Keratinocyte (primary cell): ENCODE results near the gene SRRM5. TPM values are rescaled to one million over a fixed set of nuclear protein-coding genes. Genes with fewer than 3 reads are reported as not detected.

Experiments used
- DNase-seq: peaks from one replicate; pipeline ENCODE4 v3.0.0-alpha.2; 2011; ENCODE audit warnings: low read depth, missing footprints, low spot score
- FAIRE-seq: peaks from 2 replicates; lab custom pipeline; 2011; peaks lifted over from hg19 to GRCh38; lab: Jason Lieb, UNC
- H2AFZ ChIP-seq: 2 replicates; pipeline ENCODE4 v1.6.0; 2012; ENCODE audit warnings: low read length, control low read depth, inconsistent platforms; ENCODE audit not compliant: control insufficient read depth
- H3K27ac ChIP-seq: 2 replicates; pipeline ENCODE4 v1.5.1; 2011; ENCODE audit warnings: low read length; ENCODE audit not compliant: control insufficient read depth, insufficient read depth
- H3K27me3 ChIP-seq: 3 replicates; pipeline ENCODE4 v1.6.0; 2011; ENCODE audit warnings: low read length; ENCODE audit not compliant: control insufficient read depth, insufficient read depth; ENCODE audit errors: extremely low read depth
- H3K36me3 ChIP-seq, 2 experiments: 2 replicates in 1 of 2; 3 replicates in 1 of 2; pipeline ENCODE4 v1.5.1; 2011; ENCODE audit warnings: low read length in 2 of 2, mild to moderate bottlenecking in 1 of 2; ENCODE audit not compliant: control insufficient read depth in 2 of 2, insufficient read depth in 2 of 2; ENCODE audit errors: extremely low read depth in 1 of 2
- H3K4me1 ChIP-seq: 3 replicates; pipeline ENCODE4 v1.5.1; 2011; ENCODE audit warnings: low read length; ENCODE audit not compliant: control insufficient read depth, insufficient read depth; ENCODE audit errors: extremely low read depth
- H3K4me2 ChIP-seq: 3 replicates; pipeline ENCODE4 v1.6.0; 2011; ENCODE audit warnings: low read depth, low read length; ENCODE audit not compliant: control insufficient read depth, insufficient read depth; ENCODE audit errors: extremely low read depth
- H3K4me3 ChIP-seq, 3 experiments: fragments of 200-600 bp in 1 of 3; sonication (generic) in 1 of 3; 2 replicates in 2 of 3; 3 replicates in 1 of 3; pipeline ENCODE4 v1.5.1; 2011 to 2016; ENCODE audit warnings: low read length in 3 of 3, mild to moderate bottlenecking in 3 of 3, control low read depth in 2 of 3, inconsistent platforms in 1 of 3, low read depth in 1 of 3, mixed read lengths in 1 of 3, mixed run types in 1 of 3, moderate library complexity in 1 of 3; ENCODE audit not compliant: control insufficient read depth in 2 of 3, insufficient read depth in 2 of 3; ENCODE audit errors: extremely low read depth in 1 of 3
- H3K79me2 ChIP-seq: 2 replicates; pipeline ENCODE4 v1.6.0; 2012; ENCODE audit warnings: low read length; ENCODE audit not compliant: control insufficient read depth, insufficient read depth
- H3K9ac ChIP-seq: 3 replicates; pipeline ENCODE4 v1.6.0; 2011; ENCODE audit warnings: low read length; ENCODE audit not compliant: control insufficient read depth, insufficient read depth; ENCODE audit errors: extremely low read depth
- H3K9me1 ChIP-seq: 3 replicates; pipeline ENCODE4 v1.6.0; 2011; ENCODE audit warnings: low read length; ENCODE audit not compliant: control insufficient read depth, insufficient read depth; ENCODE audit errors: extremely low read depth
- H3K9me3 ChIP-seq: 2 replicates; pipeline ENCODE4 v1.5.1; 2012; ENCODE audit warnings: low read depth, low read length; ENCODE audit not compliant: control insufficient read depth
- H4K20me1 ChIP-seq: 3 replicates; pipeline ENCODE4 v1.6.0; 2011; ENCODE audit warnings: low read length; ENCODE audit not compliant: control insufficient read depth, insufficient read depth; ENCODE audit errors: extremely low read depth
- CTCF ChIP-seq, 3 experiments: IDR thresholded peaks in 1 of 3; conservative IDR thresholded peaks in 1 of 3; optimal IDR thresholded peaks in 1 of 3; 2 replicates in 2 of 3; 3 replicates in 1 of 3; pipeline versions ENCODE3 to v1.5.1; 2011; ENCODE audit warnings: low read length in 3 of 3, mild to moderate bottlenecking in 3 of 3, moderate library complexity in 2 of 3, control low read depth in 1 of 3, inconsistent platforms in 1 of 3; ENCODE audit not compliant: insufficient read depth in 2 of 3; ENCODE audit errors: extremely low read depth in 1 of 3
- EZH2 ChIP-seq: IDR thresholded peaks from one replicate; pipeline ENCODE4 v1.6.1; 2012; ENCODE audit warnings: inconsistent platforms, mild to moderate bottlenecking, low read length, moderate library complexity
- dilution Hi-C: fragments of 300-500 bp; cut with MboI; formaldehyde crosslinking; loops from one replicate; pipeline ENCODE4 v1.7.0; 2020; ENCODE audit warnings: low sequenced_read_pairs; ENCODE audit not compliant: extremely low pct_ligation_motif_present
- polyA plus RNA-seq, 5 experiments: library from polyadenylated mRNA; depleted of rRNA in 3 of 5; stranded (reverse) in 3 of 5; stranded (forward) in 1 of 5; unstranded in 1 of 5; fragments of >200 nt; gene quantifications; 1 replicate in 1 of 5; 2 replicates in 3 of 5; 3 replicates in 1 of 5; pipeline versions ENCODE4 v1.2.1 to v1.2.3, GENCODE V29; 2011 to 2012; ENCODE audit warnings: missing spikeins in 2 of 5, low read depth in 1 of 5, low replicate concordance in 1 of 5

SRRM5 gene
- polyA plus RNA-seq, 1 donor (not counting 4 experiments of a cell fraction or from before 2014, with no cell fraction given): 0.03 TPM

- FAIRE-seq (no peak), DNase-seq (no peak)
- no peaks in the 10 kb centered on the region for H3K27me3 ChIP-seq
- peaks cover 20% of the 10 kb centered on the region for H3K79me2 ChIP-seq
- H3K4me1 ChIP-seq: peaks cover 27% of the 10 kb centered on the region
- TF ChIP-seq CTCF (optimal IDR thresholded peaks at IDR 0.05 in 1 of 3, IDR thresholded peaks at IDR 0.05 in 1 of 3, conservative IDR thresholded peaks at IDR 0.05 in 1 of 3; ENCODE audit: extremely low read depth in 1 of 3, insufficient read depth in 2 of 3, low read length in 3 of 3): no peak
- TF ChIP-seq EZH2: no peak
- dilution Hi-C loops: no loop called here
- peak overlapping the region; percentile 25 for H2AFZ ChIP-seq
- H3K27ac ChIP-seq: peak overlapping the region; percentile 70
- peak overlapping the region; percentile 90 for H3K9ac ChIP-seq
- no peaks in the 10 kb centered on the region for H3K9me1 ChIP-seq
- peak overlapping the region; percentile 94 for H3K4me2 ChIP-seq
- no peaks in the 10 kb centered on the region for H3K9me3 ChIP-seq
- peak overlapping the region; percentile 71 to 83 (median 79) for H3K4me3 ChIP-seq
- peaks cover 0 to 4% of the 10 kb centered on the region in 2 experiments for H3K36me3 ChIP-seq
- H4K20me1 ChIP-seq: no peaks in the 10 kb centered on the region
Measured at GRCh38 chr19:43574424-43575155, 37.3 kb upstream of the SRRM5 start.

GRCh38 chr19:43575156-43575950 is 36.5 kb upstream of the SRRM5 start, which contains the start of the genes PINLYP and XRCC1:
TSS of gene PINLYP (plus strand) at chr19:43575801. CDS start at chr19:43577192, 1,391 bp downstream.
TSS of gene XRCC1 (minus strand) at chr19:43575527. CDS start at chr19:43575458, 69 bp downstream.
- peak within 1 kb of the TSS; percentile 98 for H3K4me2 ChIP-seq
- peak within 1 kb of the TSS; percentile 92 for H2AFZ ChIP-seq
- FAIRE-seq (peak; percentile 83), DNase-seq (peak; percentile 86)
- H3K4me3 ChIP-seq: peak within 1 kb of the TSS; percentile 71 to 83 (median 79)
- no peak for TF ChIP-seq CTCF (optimal IDR thresholded peaks at IDR 0.05 in 1 of 3, IDR thresholded peaks at IDR 0.05 in 1 of 3, conservative IDR thresholded peaks at IDR 0.05 in 1 of 3; ENCODE audit: extremely low read depth in 1 of 3, insufficient read depth in 2 of 3, low read length in 3 of 3)
- no peak for TF ChIP-seq EZH2
- H4K20me1 ChIP-seq: no peaks in the 10 kb centered on the region
- no peaks in the 10 kb centered on the region for H3K27me3 ChIP-seq
- peaks cover 21% of the 10 kb centered on the region for H3K4me1 ChIP-seq
- peak within 1 kb of the TSS; percentile 90 for H3K9ac ChIP-seq
- peak within 1 kb of the TSS; percentile 84 for H3K27ac ChIP-seq
- no peaks in the 10 kb centered on the region for H3K9me3 ChIP-seq
- peaks cover 0 to 4% of the 10 kb centered on the region in 2 experiments for H3K36me3 ChIP-seq
- dilution Hi-C loops: no loop called here
- H3K79me2 ChIP-seq: peaks cover 18% of the 10 kb centered on the region
- no peaks in the 10 kb centered on the region for H3K9me1 ChIP-seq
